AG04449 (cell line): ENCODE results near the gene TCF19.

Experiments used
- CTCF ChIA-PET: fragments of 350-600 bp; formaldehyde crosslinking; extraction: SDS; loops from one replicate; lab custom pipeline; 2021; ENCODE audit warnings: antibody characterized with exemption; lab: Yijun Ruan, JAX
- POLR2A ChIA-PET: fragments of 400-600, 350-600 bp; formaldehyde crosslinking; extraction: SDS; loops from one replicate; lab custom pipeline; 2020; ENCODE audit warnings: antibody characterized with exemption, inconsistent platforms; lab: Yijun Ruan, JAX
- DNase-seq: peaks from one replicate; pipeline ENCODE4 v3.0.0-alpha.2; 2010; ENCODE audit warnings: low read depth, low spot score
- H3K4me3 ChIP-seq: 2 replicates; pipeline ENCODE4 v1.5.1; 2011; ENCODE audit warnings: low read depth, mild to moderate bottlenecking, control low read depth, low read length
- TF ChIP-seq, protein P1 (sequence below): IDR thresholded peaks from one replicate; pipeline ENCODE4 v1.5.1; 2011; ENCODE audit warnings: mild to moderate bottlenecking, moderate library complexity, low read length, control low read depth, inconsistent platforms; ENCODE audit not compliant: insufficient read depth; ENCODE audit errors: missing control alignments

Gene TCF19

GRCh38 chr6:31170987-31171671 is 12.7 kb downstream of the TCF19 start:
- H3K4me3 ChIP-seq, result no peak overlapping the region
- DNase-seq, result no peak
- TF ChIP-seq, protein P1, sequence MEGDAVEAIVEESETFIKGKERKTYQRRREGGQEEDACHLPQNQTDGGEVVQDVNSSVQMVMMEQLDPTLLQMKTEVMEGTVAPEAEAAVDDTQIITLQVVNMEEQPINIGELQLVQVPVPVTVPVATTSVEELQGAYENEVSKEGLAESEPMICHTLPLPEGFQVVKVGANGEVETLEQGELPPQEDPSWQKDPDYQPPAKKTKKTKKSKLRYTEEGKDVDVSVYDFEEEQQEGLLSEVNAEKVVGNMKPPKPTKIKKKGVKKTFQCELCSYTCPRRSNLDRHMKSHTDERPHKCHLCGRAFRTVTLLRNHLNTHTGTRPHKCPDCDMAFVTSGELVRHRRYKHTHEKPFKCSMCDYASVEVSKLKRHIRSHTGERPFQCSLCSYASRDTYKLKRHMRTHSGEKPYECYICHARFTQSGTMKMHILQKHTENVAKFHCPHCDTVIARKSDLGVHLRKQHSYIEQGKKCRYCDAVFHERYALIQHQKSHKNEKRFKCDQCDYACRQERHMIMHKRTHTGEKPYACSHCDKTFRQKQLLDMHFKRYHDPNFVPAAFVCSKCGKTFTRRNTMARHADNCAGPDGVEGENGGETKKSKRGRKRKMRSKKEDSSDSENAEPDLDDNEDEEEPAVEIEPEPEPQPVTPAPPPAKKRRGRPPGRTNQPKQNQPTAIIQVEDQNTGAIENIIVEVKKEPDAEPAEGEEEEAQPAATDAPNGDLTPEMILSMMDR, result no peak
- CTCF ChIA-PET, result no interaction called here
- POLR2A ChIA-PET, result no interaction called here

GRCh38 chr6:31171931-31172905 is 13.8 kb downstream of the TCF19 start:
- no peak overlapping the region for H3K4me3 ChIP-seq
- ChIA-PET CTCF (interaction anchor here (1.4 kb wide), 1 partner anchor 25 kb away, joined by 4 read pairs; no protein-coding TSS in a partner anchor), POLR2A (no interaction called here)
- TF ChIP-seq, protein P1, result no peak
- DNase-seq, result no peak

- ChIA-PET POLR2A (no interaction called here), CTCF (interaction anchor here (1.2 to 1.4 kb wide), 2 partner anchors 24 to 194 kb away, joined by 3 to 4 read pairs; no protein-coding TSS in a partner anchor)
- TF ChIP-seq, protein P1, result no peak
- DNase-seq, result no peak
- H3K4me3 ChIP-seq, result no peak overlapping the region
These were observed 14.6 kb downstream of the TCF19 start for GRCh38 chr6:31172973-31173384.

GRCh38 chr6:31173406-31173805 is 15.0 kb downstream of the TCF19 start:
- ChIA-PET CTCF (interaction anchor here (1.2 to 2.6 kb wide), 2 partner anchors 44 to 193 kb away, joined by 3 to 7 read pairs; no protein-coding TSS in a partner anchor), POLR2A (no interaction called here)
- DNase-seq, result no peak
- no peak overlapping the region for H3K4me3 ChIP-seq
- TF ChIP-seq, protein P1, result no peak

- no peak overlapping the region for H3K4me3 ChIP-seq
- POLR2A ChIA-PET, result no interaction called here
- no peak for DNase-seq
- CTCF ChIA-PET, result interaction anchor here (1.6 to 3.8 kb wide), 4 partner anchors 14 to 47 kb away, joined by 5 to 30 read pairs (median 6); no protein-coding TSS in a partner anchor
- TF ChIP-seq, protein P1, result no peak
These were observed 16.0 kb downstream of the TCF19 start for GRCh38 chr6:31174378-31174777.

DNA sequence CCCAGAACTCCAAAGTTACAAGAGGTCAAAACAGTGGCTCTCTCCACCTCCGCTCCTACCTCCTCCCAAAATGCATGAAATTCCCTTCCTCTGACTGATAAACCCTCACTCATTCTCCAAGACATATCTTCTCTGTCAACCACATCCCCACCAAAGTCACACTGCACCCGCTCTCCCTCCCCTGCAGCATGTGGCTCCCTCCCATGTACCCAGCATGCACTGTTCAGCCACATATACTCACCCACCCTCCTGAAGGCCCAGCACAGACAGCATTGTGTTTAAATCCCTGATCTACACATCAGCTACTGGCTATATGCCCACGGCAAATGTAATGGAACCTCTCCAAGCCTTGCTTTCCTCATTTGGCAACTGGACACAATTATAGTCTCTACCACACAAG is 17.6 kb downstream of the TCF19 start:
- POLR2A ChIA-PET, result interaction anchor here (0.6 kb wide), 1 partner anchor 61 kb away, joined by 3 read pairs; no protein-coding TSS in a partner anchor
- TF ChIP-seq, protein P1, result no peak
- CTCF ChIA-PET, result interaction anchor here (0.8 to 3.8 kb wide), 11 partner anchors 9 to 191 kb away, joined by 3 to 30 read pairs (median 6); no protein-coding TSS in a partner anchor
- no peak overlapping the region for H3K4me3 ChIP-seq
- peak; percentile 47 for DNase-seq
